HG03139 (cell line): ENCODE measurements around the gene MYADM.

Experiments
- ATAC-seq: cut with Tn5 transposase; IDR thresholded peaks from one replicate; pipeline ENCODE4 v1.9.1; 2021; ENCODE audit not compliant: unreplicated experiment

MYADM gene

GRCh38 chr19:53909471-53910169 lies 41.9 kb downstream of the MYADM start:
- no peak for ATAC-seq

GRCh38 chr19:53910170-53910518 lies 42.5 kb downstream of the MYADM start:
- no peak for ATAC-seq

DNA sequence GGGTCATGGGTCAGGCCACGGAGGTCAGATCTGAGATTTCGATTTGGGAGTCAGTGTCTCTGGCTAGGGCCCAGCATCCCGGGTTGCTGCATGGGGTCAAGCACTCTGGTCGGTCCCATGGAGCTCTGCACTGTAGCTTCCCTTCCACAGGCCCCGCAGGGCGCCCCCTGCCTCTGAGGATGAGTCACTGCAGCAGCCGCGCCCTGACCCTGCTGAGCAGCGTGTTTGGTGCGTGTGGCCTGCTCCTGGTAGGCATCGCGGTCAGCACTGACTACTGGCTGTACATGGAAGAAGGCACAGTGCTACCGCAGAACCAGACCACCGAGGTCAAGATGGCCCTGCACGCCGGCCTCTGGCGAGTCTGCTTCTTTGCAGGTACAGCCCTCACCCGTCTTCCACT lies 45.0 kb downstream of the MYADM start:
- ATAC-seq = no peak

GRCh38 chr19:53915000-53915399 lies 47.3 kb downstream of the MYADM start:
- ATAC-seq = no peak

DNA sequence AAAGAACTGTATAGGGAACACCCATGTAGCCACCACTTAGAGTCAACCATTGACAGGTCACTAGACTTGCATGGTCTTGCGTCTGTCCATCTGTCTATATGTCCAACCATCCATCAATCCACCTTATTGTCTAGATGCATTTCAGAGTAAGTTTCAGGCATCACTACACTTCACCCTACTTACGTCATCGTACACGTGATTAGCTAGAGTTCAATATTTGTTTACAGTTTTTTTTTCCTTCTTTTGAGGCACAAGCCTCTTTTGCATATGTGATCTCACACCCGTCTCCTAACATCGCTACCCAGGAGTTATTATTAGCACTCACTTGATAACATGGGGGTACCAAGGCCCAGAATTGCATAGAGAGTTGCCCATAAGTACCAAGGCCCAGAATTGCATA lies 48.3 kb downstream of the MYADM start:
- no peak for ATAC-seq

GRCh38 chr19:53917356-53917755 lies 49.7 kb downstream of the MYADM start:
- ATAC-seq = no peak
